ENCODE results near the gene MRLN.

GRCh38 chr10:59745163-59745650 is 8.0 kb downstream of the MRLN start:
- no peak for TF ChIP-seq RFX5 (IDR thresholded peaks at IDR 0.05; ENCODE audit: low read depth, low read length)
- TF ChIP-seq CTCF (conservative IDR thresholded peaks at IDR 0.05; ENCODE audit: low read depth, low read length), result no peak
